ENCODE data around the gene IER2. TPM values are rescaled to one million over a fixed set of nuclear protein-coding genes. Genes with fewer than 3 reads are reported as not detected.

Gene IER2
- total RNA-seq, 2 experiments from 2014 or later: 64.3 to 79.5 TPM

- no TSS peak for BruUV-seq (replicated peaks)
- H3K4me1 ChIP-seq (ENCODE audit: insufficient read depth, low read length, poor library complexity, severe bottlenecking): peaks cover 34% of the 10 kb centered on the region
Measured at GRCh38 chr19:13118424-13119193, 31.6 kb upstream of the IER2 start.

GRCh38 chr19:13119627-13120026 is 30.6 kb upstream of the IER2 start:
- Histone ChIP-seq H3K27ac (ENCODE audit: low read depth, low read length, poor library complexity, severe bottlenecking) (peak overlapping the region; percentile 66), H3K9me2 (ENCODE audit: insufficient read depth, low read length) (no peaks in the 10 kb centered on the region), H3K36me3 (ENCODE audit: insufficient read depth, low read length) (peaks cover 29% of the 10 kb centered on the region; the same call in 1 of the 2 replicates), H2AFZ (ENCODE audit: low read length) (no peak overlapping the region), H3K4me3 (ENCODE audit: low read depth, low read length, poor library complexity, severe bottlenecking) (peak overlapping the region; percentile 94), H3K4me2 (ENCODE audit: low read length) (peak overlapping the region; percentile 70), H3K4me1 (ENCODE audit: insufficient read depth, low read length, poor library complexity, severe bottlenecking) (peaks cover 34% of the 10 kb centered on the region), H3K79me2 (ENCODE audit: insufficient read depth, low read depth, low read length) (peaks cover 65% of the 10 kb centered on the region), H3K9me3 (ENCODE audit: low read length) (no peaks in the 10 kb centered on the region), H4K20me1 (ENCODE audit: insufficient read depth, low read length) (peaks cover 20% of the 10 kb centered on the region)
- POLR2A ChIA-PET: interaction anchor here (1.2 kb wide), 1 partner anchor 33 kb away, joined by 3 read pairs; no protein-coding TSS in a partner anchor
- intact Hi-C loops (cut with micrococcal nuclease; ENCODE audit: unreplicated experiment): no loop called here
- CTCF ChIA-PET (ENCODE audit: unreplicated experiment): no interaction called here
- BruUV-seq (replicated peaks): no TSS peak
- no peak for DNase-seq (ENCODE audit: low spot score)
- no peak for TF ChIP-seq CTCF (conservative IDR thresholded peaks at IDR 0.05; ENCODE audit: low read length)
- no peak for TF ChIP-seq EZH2phosphoT487 (IDR thresholded peaks at IDR 0.05; ENCODE audit: borderline replicate concordance, low read depth, low read length)

More at GRCh38 chr19:13118424-13119193, 31.6 kb upstream of the IER2 start:
- Histone ChIP-seq H3K4me3 (ENCODE audit: low read depth, low read length, poor library complexity, severe bottlenecking) (peak overlapping the region; percentile 94), H3K79me2 (ENCODE audit: insufficient read depth, low read depth, low read length) (peaks cover 65% of the 10 kb centered on the region), H3K4me2 (ENCODE audit: low read length) (peak overlapping the region; percentile 70), H3K9me2 (ENCODE audit: insufficient read depth, low read length) (no peaks in the 10 kb centered on the region), H3K36me3 (ENCODE audit: insufficient read depth, low read length) (peaks cover 30% of the 10 kb centered on the region), H3K9me3 (ENCODE audit: low read length) (no peaks in the 10 kb centered on the region), H2AFZ (ENCODE audit: low read length) (no peak overlapping the region), H3K27ac (ENCODE audit: low read depth, low read length, poor library complexity, severe bottlenecking) (peak overlapping the region; percentile 66), H4K20me1 (ENCODE audit: insufficient read depth, low read length) (peaks cover 20% of the 10 kb centered on the region)
- DNase-seq (ENCODE audit: low spot score): peak; percentile 75
- POLR2A ChIA-PET: interaction anchor here (0.6 to 1.4 kb wide), 4 partner anchors 10 to 34 kb away, joined by 3 read pairs; no protein-coding TSS in a partner anchor
- TF ChIP-seq CTCF (conservative IDR thresholded peaks at IDR 0.05; ENCODE audit: low read length) (no peak), EZH2phosphoT487 (IDR thresholded peaks at IDR 0.05; ENCODE audit: borderline replicate concordance, low read depth, low read length) (no peak)
- intact Hi-C loops (cut with micrococcal nuclease; ENCODE audit: unreplicated experiment): loop anchor here (1.0 kb wide), 1 partner anchor 32 kb away; the partner anchor contains the start of genes IER2 and STX10
- CTCF ChIA-PET (ENCODE audit: unreplicated experiment): no interaction called here

DNA sequence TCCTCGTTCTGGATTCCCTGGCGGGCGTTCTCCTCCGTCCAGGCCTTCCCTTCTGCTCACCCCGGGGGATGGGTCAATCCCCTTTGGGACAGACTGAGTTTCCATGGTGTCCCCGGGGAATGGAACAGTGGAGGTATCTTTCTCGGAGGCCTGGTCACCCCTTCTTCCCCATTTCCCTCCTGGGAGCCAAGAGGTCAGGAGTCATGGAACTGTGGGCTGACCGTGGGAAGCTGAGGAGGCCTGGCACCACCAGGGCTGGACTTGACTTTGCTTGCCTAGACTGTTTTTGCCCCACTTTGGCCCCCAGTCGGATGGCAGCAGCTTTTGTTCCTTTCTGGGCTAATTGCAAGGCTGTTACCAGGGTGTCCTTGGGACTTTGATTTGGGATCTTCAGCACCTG is 30.2 kb upstream of the IER2 start:
- H3K4me1 ChIP-seq (ENCODE audit: insufficient read depth, low read length, poor library complexity, severe bottlenecking): peaks cover 30% of the 10 kb centered on the region
- H2AFZ ChIP-seq (ENCODE audit: low read length): no peak overlapping the region
- TF ChIP-seq CTCF (conservative IDR thresholded peaks at IDR 0.05; ENCODE audit: low read length): no peak
- TF ChIP-seq EZH2phosphoT487 (IDR thresholded peaks at IDR 0.05; ENCODE audit: borderline replicate concordance, low read depth, low read length): no peak
- no peaks in the 10 kb centered on the region for H3K9me2 ChIP-seq (ENCODE audit: insufficient read depth, low read length)
- intact Hi-C loops (cut with micrococcal nuclease; ENCODE audit: unreplicated experiment): no loop called here
- no TSS peak for BruUV-seq (replicated peaks)
- ChIA-PET POLR2A (interaction anchor here (1.2 kb wide), 1 partner anchor 32 kb away, joined by 3 read pairs; no protein-coding TSS in a partner anchor), CTCF (ENCODE audit: unreplicated experiment) (no interaction called here)
- H4K20me1 ChIP-seq (ENCODE audit: insufficient read depth, low read length): peaks cover 20% of the 10 kb centered on the region
- peaks cover 29% of the 10 kb centered on the region; the same call in 1 of the 2 replicates for H3K36me3 ChIP-seq (ENCODE audit: insufficient read depth, low read length)
- peaks cover 62% of the 10 kb centered on the region for H3K79me2 ChIP-seq (ENCODE audit: insufficient read depth, low read depth, low read length)
- no peak for DNase-seq (ENCODE audit: low spot score)
- no peak overlapping the region for H3K27ac ChIP-seq (ENCODE audit: low read depth, low read length, poor library complexity, severe bottlenecking)
- no peaks in the 10 kb centered on the region for H3K9me3 ChIP-seq (ENCODE audit: low read length)
- no peak overlapping the region for H3K4me3 ChIP-seq (ENCODE audit: low read depth, low read length, poor library complexity, severe bottlenecking)
- peak overlapping the region; percentile 70 for H3K4me2 ChIP-seq (ENCODE audit: low read length)
